ENCODE measurements around the gene ALKAL2.

DNA sequence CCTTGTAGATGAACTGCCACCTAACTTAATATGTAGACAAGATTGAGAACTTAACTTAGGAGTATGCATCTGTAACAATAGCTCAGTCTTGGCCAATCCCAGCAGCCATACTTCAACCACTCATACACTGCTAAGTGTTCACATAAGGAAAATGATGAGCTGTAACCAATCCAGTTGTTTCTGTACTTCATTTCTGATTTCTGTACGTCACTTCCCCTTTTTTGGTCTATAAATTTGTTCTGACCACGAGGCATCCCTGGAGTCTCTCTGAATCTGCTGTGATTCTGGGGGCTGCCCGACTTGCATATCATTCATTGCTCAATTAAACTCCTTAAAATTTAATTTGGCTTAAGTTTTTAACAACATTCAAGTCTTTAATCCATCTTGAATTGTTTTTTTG is 30.5 kb downstream of the ALKAL2 start:
- TF ChIP-seq, protein P1, sequence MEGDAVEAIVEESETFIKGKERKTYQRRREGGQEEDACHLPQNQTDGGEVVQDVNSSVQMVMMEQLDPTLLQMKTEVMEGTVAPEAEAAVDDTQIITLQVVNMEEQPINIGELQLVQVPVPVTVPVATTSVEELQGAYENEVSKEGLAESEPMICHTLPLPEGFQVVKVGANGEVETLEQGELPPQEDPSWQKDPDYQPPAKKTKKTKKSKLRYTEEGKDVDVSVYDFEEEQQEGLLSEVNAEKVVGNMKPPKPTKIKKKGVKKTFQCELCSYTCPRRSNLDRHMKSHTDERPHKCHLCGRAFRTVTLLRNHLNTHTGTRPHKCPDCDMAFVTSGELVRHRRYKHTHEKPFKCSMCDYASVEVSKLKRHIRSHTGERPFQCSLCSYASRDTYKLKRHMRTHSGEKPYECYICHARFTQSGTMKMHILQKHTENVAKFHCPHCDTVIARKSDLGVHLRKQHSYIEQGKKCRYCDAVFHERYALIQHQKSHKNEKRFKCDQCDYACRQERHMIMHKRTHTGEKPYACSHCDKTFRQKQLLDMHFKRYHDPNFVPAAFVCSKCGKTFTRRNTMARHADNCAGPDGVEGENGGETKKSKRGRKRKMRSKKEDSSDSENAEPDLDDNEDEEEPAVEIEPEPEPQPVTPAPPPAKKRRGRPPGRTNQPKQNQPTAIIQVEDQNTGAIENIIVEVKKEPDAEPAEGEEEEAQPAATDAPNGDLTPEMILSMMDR (IDR thresholded peaks at IDR 0.05), result no peak
- TF ChIP-seq EP300 (IDR thresholded peaks at IDR 0.05) (no peak), POLR2A (IDR thresholded peaks at IDR 0.05) (no peak), POLR2AphosphoS5 (IDR thresholded peaks at IDR 0.05) (no peak)
